T-helper 2 cell treated with Interferon-gamma antibody and Interleukin-4, amounts not matched to agents 5 μg/mL and 100 μg/mL, for 36 hours (primary cell): ENCODE measurements around the gene BUB1B.
A peak's percentile ranks its signal among the peaks of the same experiment; 100 is the strongest.

Experiments
- DNase-seq: peaks from one replicate; pipeline ENCODE4 v3.0.0; 2021; ENCODE audit warnings: low spot score
- H3K27ac Mint-ChIP-seq: one replicate; pipeline ENCODE4 v1.8.0; 2021; ENCODE audit warnings: mild to moderate bottlenecking, mixed read lengths
- H3K27me3 Mint-ChIP-seq: one replicate; pipeline ENCODE4 v1.8.0; 2021; ENCODE audit warnings: low read depth, mixed read lengths
- H3K36me3 Mint-ChIP-seq: one replicate; pipeline ENCODE4 v1.8.0; 2021; ENCODE audit warnings: low read depth, mixed read lengths
- H3K4me1 Mint-ChIP-seq: one replicate; pipeline ENCODE4 v1.8.0; 2021; ENCODE audit warnings: low read depth, mixed read lengths
- H3K4me3 Mint-ChIP-seq: one replicate; pipeline ENCODE4 v1.8.0; 2022; ENCODE audit warnings: mild to moderate bottlenecking, moderate library complexity, mixed read lengths
- H3K9me3 Mint-ChIP-seq: one replicate; pipeline ENCODE4 v1.8.0; 2021; ENCODE audit warnings: mixed read lengths

BUB1B gene

DNA sequence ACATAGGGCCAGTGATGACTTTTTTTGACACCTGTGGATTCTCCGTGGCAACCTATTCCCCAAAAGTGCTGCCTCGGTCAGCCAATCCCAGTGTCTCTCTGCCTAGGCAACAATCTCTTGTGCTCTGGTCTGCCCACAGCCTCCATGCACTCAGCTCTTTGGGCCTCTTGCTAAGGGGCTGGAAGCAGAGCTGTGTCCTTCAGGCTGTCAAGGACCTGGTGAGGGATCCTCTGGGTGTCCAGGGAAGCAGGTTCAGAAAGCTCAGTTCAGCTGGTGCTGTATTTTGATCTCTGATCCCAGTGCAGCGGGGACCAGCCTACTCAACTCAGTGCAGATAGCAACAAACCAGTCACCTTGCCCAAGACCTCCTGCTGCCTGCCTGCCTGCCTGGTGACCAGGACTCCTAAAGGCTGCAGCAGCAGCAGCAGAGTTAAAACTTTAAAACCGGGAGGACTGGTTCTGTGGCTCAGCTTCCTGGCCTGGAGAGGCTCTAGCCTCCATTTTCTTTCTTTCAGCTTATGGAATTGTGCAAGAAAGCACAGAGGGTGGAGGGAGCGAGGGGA, 84.2 kb downstream of the BUB1B start:
- no peaks in the 10 kb centered on the region for H3K27me3 Mint-ChIP-seq
- no peaks in the 10 kb centered on the region for H3K4me1 Mint-ChIP-seq
- no peak overlapping the region for H3K4me3 Mint-ChIP-seq
- H3K36me3 Mint-ChIP-seq, result no peaks in the 10 kb centered on the region
- no peaks in the 10 kb centered on the region for H3K9me3 Mint-ChIP-seq
- DNase-seq, result no peak
- H3K27ac Mint-ChIP-seq, result no peak overlapping the region

DNA sequence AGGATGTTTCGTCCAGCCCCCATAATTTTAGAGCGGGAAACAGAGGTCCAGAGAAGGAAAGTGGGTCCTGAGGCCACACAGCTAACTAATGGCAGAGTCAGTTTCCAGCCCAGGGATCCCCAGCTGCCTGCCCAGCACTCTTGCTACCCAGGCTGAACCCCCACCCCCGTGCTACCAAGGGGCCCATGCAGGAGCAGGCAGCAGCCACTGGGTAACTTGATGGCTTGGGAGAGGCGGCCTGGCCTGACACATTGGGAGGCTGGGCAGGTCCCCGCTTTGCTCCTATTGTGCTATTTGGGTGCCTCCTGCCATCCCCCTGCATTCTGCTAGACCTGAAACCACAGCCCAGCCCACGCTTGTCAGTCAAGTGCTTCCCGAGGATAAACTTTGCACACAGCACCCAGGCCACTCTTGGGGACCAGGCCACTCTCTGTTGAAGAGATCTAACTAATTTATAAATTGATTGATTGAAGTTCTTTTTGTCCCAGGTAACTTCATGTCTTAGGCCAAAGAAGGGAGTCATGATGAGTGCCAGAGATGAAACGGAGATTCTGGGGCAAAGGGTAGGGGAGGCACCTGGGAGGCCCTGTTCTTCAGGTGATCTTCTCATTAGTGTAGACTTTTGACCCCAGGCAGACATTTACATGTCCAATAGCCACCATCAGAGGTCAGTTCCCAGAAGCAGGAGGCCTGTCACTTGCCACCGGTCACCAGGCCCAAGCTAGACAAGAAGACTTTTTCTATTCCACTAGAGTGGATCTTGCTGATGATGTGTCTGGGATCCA, 85.0 kb downstream of the BUB1B start:
- Mint-ChIP-seq H3K36me3 (no peaks in the 10 kb centered on the region), H3K4me1 (no peaks in the 10 kb centered on the region), H3K27me3 (peaks cover 5% of the 10 kb centered on the region), H3K27ac (no peak overlapping the region), H3K9me3 (no peaks in the 10 kb centered on the region), H3K4me3 (no peak overlapping the region)
- DNase-seq, result no peak

DNA sequence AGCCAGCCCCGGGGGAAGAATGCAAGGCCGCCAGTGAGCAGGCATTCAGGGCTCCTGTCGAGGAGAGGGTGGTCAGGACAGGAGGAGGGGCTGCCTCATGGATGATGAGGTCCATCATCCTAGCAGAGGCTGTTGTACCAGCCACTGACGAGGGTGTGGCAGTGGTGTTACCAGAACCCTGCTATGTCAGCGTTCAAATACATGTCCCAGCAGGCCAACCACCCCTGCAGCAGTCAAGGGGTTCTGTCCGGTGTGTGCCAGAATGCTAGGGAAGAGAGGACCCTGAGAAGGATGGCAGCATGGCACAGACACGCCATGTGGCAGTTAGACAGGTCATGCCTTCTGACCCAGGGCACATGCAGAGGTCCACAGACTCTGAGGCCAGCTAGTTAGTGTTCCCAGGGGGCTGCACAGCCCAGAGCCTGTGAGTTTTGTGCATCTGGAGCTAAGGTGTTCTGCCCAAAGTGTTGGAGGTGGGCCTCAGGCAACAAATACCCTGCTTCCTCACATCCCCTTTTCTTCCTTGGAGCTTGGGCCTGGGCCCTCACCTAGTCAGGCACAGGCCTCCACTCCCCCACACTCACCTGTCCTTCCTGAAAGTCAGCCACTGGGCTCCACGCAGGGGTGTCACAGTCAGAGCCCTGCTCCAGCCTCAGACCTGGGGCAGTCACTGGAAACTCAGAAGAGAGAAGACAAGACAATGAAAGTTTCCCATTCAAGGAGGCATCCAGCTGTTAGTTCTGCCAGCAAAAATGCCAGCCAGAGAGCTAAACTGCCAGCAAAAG, 85.8 kb downstream of the BUB1B start:
- no peak overlapping the region for H3K27ac Mint-ChIP-seq
- no peak overlapping the region for H3K4me3 Mint-ChIP-seq

DNA sequence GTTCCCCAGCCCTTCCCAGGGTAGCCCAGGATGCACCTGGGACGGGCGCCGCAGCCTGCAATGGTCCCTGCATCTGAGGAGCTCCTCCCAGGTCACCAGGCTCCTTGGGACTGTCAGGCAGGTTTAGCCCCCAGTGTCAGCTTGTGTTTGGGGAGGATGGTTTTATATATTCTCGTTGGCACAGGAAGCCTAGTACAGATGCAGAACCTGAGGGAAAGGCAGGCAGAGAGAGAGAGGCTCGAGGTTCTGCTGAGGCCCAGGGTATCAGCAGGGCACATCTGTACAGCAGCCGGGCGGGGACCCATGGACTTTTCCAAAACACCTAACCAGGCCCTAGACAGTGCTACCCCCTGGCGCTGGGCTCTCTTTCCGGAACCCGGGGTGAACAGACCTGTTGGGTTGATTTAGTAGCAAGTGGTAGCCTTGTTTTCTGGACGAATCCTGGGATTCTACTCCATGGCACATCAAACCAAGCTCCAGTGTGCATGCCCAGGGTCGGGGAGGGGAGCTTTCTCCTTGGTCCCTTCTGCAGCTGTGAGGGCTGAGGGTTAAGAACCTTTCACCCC, 86.6 kb downstream of the BUB1B start:
- H3K4me3 Mint-ChIP-seq, result no peak overlapping the region
- no peak for DNase-seq
- H3K9me3 Mint-ChIP-seq, result no peaks in the 10 kb centered on the region
- H3K27me3 Mint-ChIP-seq, result peaks cover 18% of the 10 kb centered on the region
- no peaks in the 10 kb centered on the region for H3K4me1 Mint-ChIP-seq
- no peak overlapping the region for H3K27ac Mint-ChIP-seq
- no peaks in the 10 kb centered on the region for H3K36me3 Mint-ChIP-seq

More for the DNA sequence above, 85.8 kb downstream of the BUB1B start:
- Mint-ChIP-seq H3K9me3 (no peaks in the 10 kb centered on the region), H3K27me3 (peaks cover 14% of the 10 kb centered on the region), H3K4me1 (no peaks in the 10 kb centered on the region), H3K36me3 (no peaks in the 10 kb centered on the region)
- DNase-seq, result no peak

DNA sequence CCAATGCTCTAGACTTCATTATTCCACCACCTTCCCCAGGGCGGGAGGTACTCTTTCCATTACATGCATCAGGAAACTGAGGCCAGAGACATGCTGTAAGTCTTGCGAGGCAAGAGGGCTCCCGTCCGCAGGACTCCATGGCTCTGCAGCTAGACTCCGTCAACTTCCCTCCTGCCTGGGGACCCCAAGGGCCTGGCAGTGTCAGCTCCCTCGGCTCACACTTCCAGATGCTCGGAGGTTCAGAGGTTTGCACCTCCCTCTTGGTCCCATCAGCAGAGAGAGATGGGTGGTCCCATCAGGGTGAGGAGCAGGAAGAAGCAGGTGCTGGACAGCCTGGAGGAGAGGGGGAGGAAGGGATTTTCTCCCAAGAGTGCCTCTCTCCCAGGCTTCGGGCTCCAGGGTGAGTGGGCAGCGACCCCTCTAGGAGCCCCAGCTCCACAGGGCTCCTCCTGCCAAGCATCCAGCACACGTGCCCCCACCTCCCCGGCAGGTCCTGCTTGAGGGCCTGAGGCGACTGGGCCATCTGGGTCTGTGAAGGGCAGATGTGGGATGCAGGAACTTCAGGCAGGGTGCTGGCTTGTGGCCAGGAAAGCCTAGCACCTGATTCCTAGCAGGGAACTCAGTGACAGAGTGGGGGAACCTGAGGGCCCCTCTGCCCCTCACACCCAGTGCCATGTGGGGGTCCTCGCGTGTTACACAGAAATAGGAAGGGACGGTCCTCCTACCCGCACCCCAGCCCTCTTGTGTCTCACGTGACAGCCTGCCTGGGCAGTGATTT, 87.3 kb downstream of the BUB1B start:
- no peak for DNase-seq
- Mint-ChIP-seq H3K4me3 (no peak overlapping the region), H3K36me3 (no peaks in the 10 kb centered on the region), H3K27me3 (peaks cover 22% of the 10 kb centered on the region), H3K9me3 (no peaks in the 10 kb centered on the region), H3K27ac (no peak overlapping the region), H3K4me1 (peaks cover 3% of the 10 kb centered on the region)

DNA sequence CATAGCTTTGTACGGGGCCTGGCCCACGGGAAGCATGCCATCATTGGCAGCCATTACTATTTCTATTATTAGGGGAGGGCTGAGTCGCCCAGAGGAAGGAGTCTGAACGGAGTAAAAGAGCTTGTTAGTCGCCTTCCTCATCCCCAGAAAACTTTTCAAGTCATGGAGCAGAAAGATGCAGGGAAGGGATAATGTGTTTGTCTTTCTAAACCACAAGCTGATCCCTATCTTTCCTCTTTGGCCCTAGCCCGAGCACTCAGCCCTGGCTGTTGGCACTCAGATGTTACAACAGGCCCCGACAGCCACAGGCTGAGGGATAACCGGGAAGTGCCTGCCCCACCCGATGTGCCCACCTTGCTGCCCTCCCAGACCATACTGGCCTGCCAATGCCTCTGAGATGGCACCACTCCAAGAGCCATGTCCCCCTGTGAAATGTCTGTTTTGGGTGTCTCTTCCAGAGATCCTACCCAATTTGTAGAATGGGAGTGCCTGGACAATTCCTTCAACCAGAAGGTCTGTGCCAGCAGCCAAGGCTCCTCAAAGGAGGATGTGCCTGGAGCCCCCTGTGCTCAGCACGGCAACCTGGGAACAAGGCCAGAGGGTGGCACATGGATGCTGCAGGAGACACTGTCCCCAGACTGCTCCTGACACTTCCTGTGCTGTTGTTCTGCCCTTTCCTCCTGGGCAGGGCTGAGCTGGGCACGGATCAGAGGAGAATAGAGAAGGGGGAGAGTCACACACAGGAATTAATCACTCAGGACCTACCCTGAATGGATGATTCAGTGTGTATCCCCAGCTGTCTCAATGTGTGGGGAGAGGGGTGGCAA, 88.8 kb downstream of the BUB1B start:
- Mint-ChIP-seq H3K36me3 (no peaks in the 10 kb centered on the region), H3K27ac (no peak overlapping the region), H3K4me3 (no peak overlapping the region), H3K4me1 (peaks cover 5% of the 10 kb centered on the region), H3K9me3 (no peaks in the 10 kb centered on the region), H3K27me3 (peaks cover 36% of the 10 kb centered on the region)
- no peak for DNase-seq

DNA sequence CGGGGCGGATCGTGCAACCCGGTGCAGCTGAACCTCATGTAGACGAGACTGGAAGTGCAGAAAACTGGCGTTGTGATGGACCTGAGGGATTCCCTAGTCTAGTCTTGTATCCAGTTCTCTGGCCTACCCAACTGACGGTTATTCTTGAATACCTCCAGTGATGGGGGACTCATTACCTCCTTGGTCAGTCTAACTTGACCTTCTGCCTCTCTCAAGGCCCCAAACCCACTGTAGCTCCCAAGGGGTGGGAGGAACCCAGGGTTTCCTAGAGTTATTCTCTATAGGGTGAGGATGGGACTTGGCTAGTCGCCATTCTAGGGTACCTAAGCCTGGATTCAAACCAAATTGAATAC, 89.4 kb downstream of the BUB1B start:
- Mint-ChIP-seq H3K27ac (no peak overlapping the region), H3K4me1 (peaks cover 5% of the 10 kb centered on the region), H3K9me3 (no peaks in the 10 kb centered on the region), H3K36me3 (no peaks in the 10 kb centered on the region), H3K4me3 (no peak overlapping the region), H3K27me3 (peaks cover 38% of the 10 kb centered on the region)
- no peak for DNase-seq

DNA sequence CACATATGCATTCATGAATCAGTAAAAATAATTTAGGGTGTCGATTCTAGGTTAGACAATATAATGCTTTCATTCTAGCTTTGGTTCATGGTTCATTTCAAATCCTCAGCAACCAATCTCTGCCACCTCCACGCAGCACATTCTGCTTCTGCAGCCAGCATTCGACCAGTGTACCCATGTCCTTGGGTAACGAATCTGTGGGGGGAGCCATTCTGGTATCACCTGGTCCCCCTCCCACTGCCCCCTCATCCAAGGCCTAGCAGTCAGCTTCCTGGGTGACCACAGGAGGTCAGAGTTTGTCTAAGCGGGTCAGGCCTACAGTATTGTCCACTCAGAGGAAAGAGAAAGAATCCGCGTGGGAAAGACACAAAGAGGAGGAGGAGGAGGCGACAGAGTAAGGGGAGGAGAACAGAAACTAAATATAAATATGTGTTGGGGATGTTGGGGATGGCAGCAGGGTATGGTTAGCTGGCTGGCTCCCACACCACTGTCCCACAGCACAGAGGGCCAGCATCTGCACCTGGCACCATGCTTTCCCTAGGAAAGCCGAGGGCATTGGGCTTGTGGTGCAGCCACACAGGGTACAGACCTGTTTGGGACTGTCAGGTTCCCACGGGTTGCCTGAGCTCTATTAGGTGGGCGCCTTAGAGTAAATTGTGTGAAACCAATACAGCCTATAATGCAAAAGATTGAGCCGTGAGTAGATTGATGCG, 90.1 kb downstream of the BUB1B start:
- peak overlapping the region; percentile 53 for H3K4me3 Mint-ChIP-seq

DNA sequence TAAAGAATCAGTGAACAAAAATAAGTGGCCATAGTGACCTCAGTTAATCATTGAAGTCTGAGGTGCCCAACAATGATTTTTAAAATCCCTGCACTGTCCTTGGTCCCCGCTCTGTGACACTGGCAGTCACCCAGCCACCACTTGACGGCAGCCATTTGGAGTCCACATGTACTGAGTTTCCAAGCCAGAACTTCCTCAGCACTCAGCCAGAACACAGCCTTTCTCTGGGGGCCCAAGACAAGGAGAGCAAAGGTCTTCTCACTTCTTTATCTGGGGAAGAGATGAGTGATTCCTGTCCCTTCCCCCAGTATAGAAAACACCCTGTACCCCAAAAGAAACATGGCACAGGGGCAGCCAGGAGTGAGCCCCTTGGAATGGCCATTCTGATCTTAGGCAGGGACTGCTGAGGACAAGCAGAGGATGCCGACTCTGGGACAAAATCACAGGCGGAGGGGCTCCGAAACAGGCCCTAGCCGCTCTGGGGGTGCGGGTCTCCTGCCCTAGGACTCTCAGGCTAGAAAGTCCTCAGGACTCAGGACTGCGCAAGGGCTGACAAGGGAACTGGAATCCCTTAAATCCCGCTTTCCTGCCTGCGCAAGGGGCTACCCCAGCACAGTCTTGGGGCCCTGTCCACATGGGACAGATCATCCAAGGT, 90.7 kb downstream of the BUB1B start:
- Mint-ChIP-seq H3K27me3 (peaks cover 38% of the 10 kb centered on the region), H3K4me1 (peaks cover 5% of the 10 kb centered on the region), H3K27ac (no peak overlapping the region), H3K36me3 (no peaks in the 10 kb centered on the region), H3K4me3 (peak overlapping the region; percentile 53), H3K9me3 (no peaks in the 10 kb centered on the region)
- no peak for DNase-seq

More for the DNA sequence above, 90.1 kb downstream of the BUB1B start:
- no peak for DNase-seq
- Mint-ChIP-seq H3K27ac (no peak overlapping the region), H3K4me1 (peaks cover 5% of the 10 kb centered on the region), H3K9me3 (no peaks in the 10 kb centered on the region), H3K36me3 (no peaks in the 10 kb centered on the region), H3K27me3 (peaks cover 38% of the 10 kb centered on the region)

DNA sequence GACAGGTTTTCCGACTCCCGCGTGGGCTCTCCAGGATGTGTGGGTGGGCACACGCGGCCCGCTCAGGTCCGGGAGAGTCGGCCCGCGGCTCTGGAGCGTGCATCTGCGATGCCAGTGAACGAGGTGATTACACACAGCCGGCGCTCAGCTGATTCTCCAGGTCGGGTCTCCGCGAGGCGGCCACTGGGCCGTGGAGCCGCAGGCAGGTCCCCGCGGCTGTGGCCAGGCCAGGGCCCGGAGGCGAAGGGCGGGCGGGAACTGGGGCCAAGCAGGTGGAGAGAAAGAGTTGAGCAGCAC, 91.2 kb downstream of the BUB1B start:
- Mint-ChIP-seq H3K9me3 (no peaks in the 10 kb centered on the region), H3K4me1 (peaks cover 5% of the 10 kb centered on the region), H3K27ac (no peak overlapping the region), H3K4me3 (no peak overlapping the region), H3K27me3 (peaks cover 38% of the 10 kb centered on the region), H3K36me3 (no peaks in the 10 kb centered on the region)
- no peak for DNase-seq

DNA sequence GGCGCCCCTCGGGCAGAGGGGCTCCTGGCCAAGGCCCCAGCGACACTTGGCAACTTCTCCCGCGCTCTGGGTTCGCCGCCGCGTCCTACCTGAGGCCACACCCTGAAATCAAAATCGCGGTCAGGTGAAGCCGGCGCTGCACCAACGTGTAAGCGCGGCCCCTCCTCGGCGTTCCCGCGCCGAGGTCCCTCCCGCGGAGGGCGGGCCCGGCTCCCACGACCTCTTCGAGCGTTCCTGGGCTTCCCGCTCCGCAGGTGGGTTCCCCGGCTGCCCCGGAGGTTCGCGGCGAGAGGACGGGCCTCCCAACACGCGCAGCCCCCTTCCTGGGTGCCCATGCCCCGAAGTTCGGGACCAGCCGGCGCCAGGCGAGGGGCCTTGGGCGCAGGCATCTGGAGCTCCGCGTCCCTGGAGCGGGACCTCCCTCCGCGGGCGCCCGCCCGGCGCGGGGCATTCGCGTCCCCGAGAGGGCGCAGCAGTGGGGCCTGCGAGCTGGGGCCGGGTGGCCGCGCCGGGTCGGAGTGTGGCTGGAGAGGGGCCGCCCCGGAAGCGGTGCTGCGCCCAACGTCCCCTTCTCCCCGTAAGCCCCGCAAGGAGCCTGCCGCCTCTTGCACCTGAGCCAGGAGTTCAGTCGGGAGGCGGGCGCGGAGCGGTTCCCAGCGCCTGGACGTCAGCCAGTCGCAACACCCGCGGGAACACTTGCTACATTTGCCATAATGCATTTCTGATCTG, 91.7 kb downstream of the BUB1B start:
- H3K4me1 Mint-ChIP-seq, result peaks cover 5% of the 10 kb centered on the region
- H3K27me3 Mint-ChIP-seq, result peaks cover 38% of the 10 kb centered on the region
- H3K4me3 Mint-ChIP-seq, result peak overlapping the region; percentile 80
- no peak for DNase-seq
- no peaks in the 10 kb centered on the region for H3K36me3 Mint-ChIP-seq
- H3K9me3 Mint-ChIP-seq, result no peaks in the 10 kb centered on the region
- no peak overlapping the region for H3K27ac Mint-ChIP-seq
